Spleen (tissue), 11 donors: Measurements from ENCODE around the gene ZIC3. TPM values are rescaled to one million over a fixed set of nuclear protein-coding genes. Genes with fewer than 3 reads are reported as not detected.

Experiments
- DNase-seq: peaks from one replicate; pipeline ENCODE4 v3.0.0-alpha.2; 2020
- H3K27ac ChIP-seq, 8 donors: fragments of 200-600 bp; sonication (generic) in 7 of 8; 1 replicate in 4 of 8; 2 replicates in 4 of 8; pipeline versions ENCODE4 v1.5.0 to v1.8.0; 2016 to 2021; ENCODE audit warnings: inconsistent platforms in 4 of 8, mild to moderate bottlenecking in 4 of 8, moderate library complexity in 1 of 8
- H3K27me3 ChIP-seq, 7 donors: fragments of 200-600 bp; sonication (generic) in 6 of 7; replicated peaks in 1 of 7; 1 replicate in 4 of 7; 2 replicates in 3 of 7; pipeline versions ENCODE4 v1.5.0 to v1.8.0; 2016 to 2021; ENCODE audit warnings: inconsistent platforms in 3 of 7, mild to moderate bottlenecking in 1 of 7
- H3K36me3 ChIP-seq, 6 donors: fragments of 200-600 bp; sonication (generic) in 5 of 6; 1 replicate in 4 of 6; 2 replicates in 2 of 6; pipeline versions ENCODE4 v1.5.0 to v1.8.0; 2016 to 2021; ENCODE audit warnings: inconsistent platforms in 2 of 6
- H3K4me1 ChIP-seq, 6 donors: fragments of 200-600 bp; sonication (generic) in 5 of 6; 1 replicate in 3 of 6; 2 replicates in 3 of 6; pipeline versions ENCODE4 v1.5.0 to v1.8.0; 2016 to 2021; ENCODE audit warnings: inconsistent platforms in 3 of 6
- H3K4me3 ChIP-seq, 8 donors: fragments of 200-600 bp; sonication (generic) in 7 of 8; 1 replicate in 4 of 8; 2 replicates in 4 of 8; pipeline versions ENCODE4 v1.5.0 to v1.8.0; 2016 to 2021; ENCODE audit warnings: inconsistent platforms in 4 of 8, mild to moderate bottlenecking in 4 of 8, moderate library complexity in 2 of 8
- H3K9me3 ChIP-seq, 8 donors: fragments of 200-600 bp; sonication (generic) in 7 of 8; 1 replicate in 4 of 8; 2 replicates in 4 of 8; pipeline versions ENCODE4 v1.5.0 to v1.8.0; 2016 to 2021; ENCODE audit warnings: inconsistent platforms in 4 of 8
- POLR2A ChIP-seq, 3 donors: fragments of 450-650 bp; IDR thresholded peaks; one replicate each; pipeline ENCODE4 v1.5.1; 2017; ENCODE audit warnings: antibody characterized with exemption in 3 of 3, mild to moderate bottlenecking in 1 of 3
- POLR2AphosphoS5 ChIP-seq, 3 donors: sonication (generic); formaldehyde crosslinking; IDR thresholded peaks; one replicate each; pipeline ENCODE4 v1.5.1; 2017; ENCODE audit warnings: antibody characterized with exemption in 3 of 3
- WGBS, 5 donors: extraction: QIAGEN DNeasy Blood & Tissue Kit in 3 of 5; methylation state at CpG; one replicate each; pipeline versions ENCODE4 v1.1.5 to v1.1.7; 2013 to 2018; 5-methylcytosine and 5-hydroxymethylcytosine counted together
- intact Hi-C: fragments of 100-400 bp; cut with DNase I; formaldehyde crosslinking; loops from one replicate; pipeline ENCODE4 v1.15.0; 2023; ENCODE audit warnings: low total_unique reads
- polyA plus RNA-seq, 3 donors: library from polyadenylated mRNA; stranded (reverse); fragments of 200-250 nt; gene quantifications; one replicate each; pipeline ENCODE4 v1.2.1, GENCODE V29; 2013
- total RNA-seq, 7 donors: library from RNA; depleted of rRNA in 3 of 7; stranded (reverse); fragments of >200 nt in 3 of 7; fragmentation: NEBNext Ultra II Directional in 4 of 7; extraction: Animal tissue kit (Norgen Biotek cat#: 25700) in 4 of 7; gene quantifications; one replicate each; pipeline versions ENCODE4 v1.1.0 to v1.2.1, GENCODE V29; 2016 to 2021
- TF ChIP-seq, protein P1 (sequence below), 11 experiments: fragments of 200-600 bp in 7 of 11; fragments of 450-650 bp in 4 of 11; sonication (generic) in 4 of 11; IDR thresholded peaks in 8 of 11; conservative IDR thresholded peaks in 3 of 11; 1 replicate in 7 of 11; 2 replicates in 4 of 11; pipeline versions ENCODE4 v1.4.0 to v1.8.0; 2016 to 2021; ENCODE audit warnings: antibody characterized with exemption in 11 of 11, inconsistent platforms in 4 of 11, mild to moderate bottlenecking in 1 of 11
- donor health status: healthy with polysubstance abuse.
- donor health status: DM: no; HTN: no; CAD: no; lungs with moderate emphysema.
- donor health status: DM: no; HTN: no; CAD: no.
- donor health status: Bipolar disorder and iron deficiency.
- donor health status: healthy.
- donor health status: DM: no; HTN: no; CAD: no.
- donor health status: DM: yes; HTN: yes; CAD: no.

Gene ZIC3
- total and polyA plus RNA-seq, 10 donors: not detected

DNA sequence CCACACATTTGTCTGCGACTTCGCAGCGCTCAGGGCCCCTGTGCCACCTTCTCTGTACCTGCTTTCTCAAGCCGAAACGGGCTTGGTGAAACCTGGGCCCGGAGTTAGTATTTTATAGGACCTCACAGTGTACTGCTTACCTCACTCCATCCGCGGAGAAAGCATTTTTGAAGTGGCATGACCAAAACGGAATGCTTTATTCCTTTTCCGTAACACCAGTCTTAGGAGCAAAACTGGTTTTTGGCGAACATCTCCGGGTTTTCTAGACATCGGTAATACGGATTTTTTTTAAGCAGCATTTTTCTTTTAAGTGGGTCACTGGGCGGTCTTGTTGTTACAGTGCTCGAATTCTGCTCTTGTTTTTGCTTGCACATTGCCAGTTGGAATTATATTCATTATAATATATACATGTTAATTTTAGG is 3.6 kb downstream of the ZIC3 start:
- DNase-seq: no peak
- Histone ChIP-seq H3K27me3 (peaks cover 0 to 99% (median 80%) of the 10 kb centered on the region in 7 donors), H3K4me3 (no peak overlapping the region), H3K4me1 (peaks cover 0 to 29% (median 8%) of the 10 kb centered on the region in 6 donors), H3K36me3 (no peaks in the 10 kb centered on the region), H3K27ac (no peak overlapping the region), H3K9me3 (no peaks in the 10 kb centered on the region)
- 4 to 22% (median 15%) methylated on average over 15 to 16 of the region's 16 CpGs for WGBS, 5 donors
- TF ChIP-seq, protein P1, sequence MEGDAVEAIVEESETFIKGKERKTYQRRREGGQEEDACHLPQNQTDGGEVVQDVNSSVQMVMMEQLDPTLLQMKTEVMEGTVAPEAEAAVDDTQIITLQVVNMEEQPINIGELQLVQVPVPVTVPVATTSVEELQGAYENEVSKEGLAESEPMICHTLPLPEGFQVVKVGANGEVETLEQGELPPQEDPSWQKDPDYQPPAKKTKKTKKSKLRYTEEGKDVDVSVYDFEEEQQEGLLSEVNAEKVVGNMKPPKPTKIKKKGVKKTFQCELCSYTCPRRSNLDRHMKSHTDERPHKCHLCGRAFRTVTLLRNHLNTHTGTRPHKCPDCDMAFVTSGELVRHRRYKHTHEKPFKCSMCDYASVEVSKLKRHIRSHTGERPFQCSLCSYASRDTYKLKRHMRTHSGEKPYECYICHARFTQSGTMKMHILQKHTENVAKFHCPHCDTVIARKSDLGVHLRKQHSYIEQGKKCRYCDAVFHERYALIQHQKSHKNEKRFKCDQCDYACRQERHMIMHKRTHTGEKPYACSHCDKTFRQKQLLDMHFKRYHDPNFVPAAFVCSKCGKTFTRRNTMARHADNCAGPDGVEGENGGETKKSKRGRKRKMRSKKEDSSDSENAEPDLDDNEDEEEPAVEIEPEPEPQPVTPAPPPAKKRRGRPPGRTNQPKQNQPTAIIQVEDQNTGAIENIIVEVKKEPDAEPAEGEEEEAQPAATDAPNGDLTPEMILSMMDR (IDR thresholded peaks at IDR 0.05 in 8 of 11, conservative IDR thresholded peaks at IDR 0.05 in 3 of 11): no peak
- TF ChIP-seq POLR2A (IDR thresholded peaks at IDR 0.05) (no peak), POLR2AphosphoS5 (IDR thresholded peaks at IDR 0.05) (no peak)
- intact Hi-C loops: no loop called here

DNA sequence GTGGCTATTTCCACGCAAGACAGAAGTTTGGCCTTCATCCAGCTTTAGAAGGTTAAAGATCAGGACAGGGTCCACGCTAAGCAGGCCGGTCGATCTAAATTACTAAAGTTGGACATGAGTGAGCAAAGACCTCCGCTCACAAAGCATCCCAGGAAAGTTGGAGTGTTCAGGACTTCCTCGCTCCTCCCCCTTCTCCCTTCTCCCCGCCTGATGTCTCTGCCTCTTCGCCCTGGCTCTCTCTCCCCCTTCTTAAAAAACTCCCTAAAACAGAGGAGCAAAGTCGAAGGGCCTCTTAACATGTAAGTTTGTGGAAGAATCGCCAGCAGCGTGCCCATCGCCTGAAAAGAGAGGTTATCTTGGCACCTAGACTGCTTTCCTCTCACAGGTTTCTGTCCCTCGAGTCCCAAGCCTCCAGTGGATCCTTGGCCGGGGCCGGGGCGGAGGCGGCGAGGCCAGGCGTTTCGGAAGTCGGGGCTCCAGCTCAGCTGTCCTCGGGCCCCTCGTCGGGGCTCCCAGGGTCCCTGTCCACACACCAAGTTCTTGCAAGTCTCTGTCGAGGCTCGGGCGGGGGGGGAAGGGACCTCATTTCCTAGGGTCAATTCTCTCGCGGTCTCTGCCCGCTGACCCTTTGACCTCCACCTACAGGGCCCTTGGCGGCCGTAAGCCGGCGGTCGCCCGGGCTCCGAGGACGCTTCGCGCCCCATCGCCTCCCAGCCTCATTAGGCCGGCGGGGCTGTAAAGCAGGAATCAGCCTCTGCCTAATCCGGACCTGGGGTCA is 7.6 kb downstream of the ZIC3 start:
- no peak overlapping the region for H3K27ac ChIP-seq
- intact Hi-C loops: no loop called here
- no peaks in the 10 kb centered on the region for H3K36me3 ChIP-seq
- 17 to 28% (median 20%) methylated on average over 14 to 44 of the region's 44 CpGs for whole genome bisulfite sequencing, 5 donors
- peaks cover 0 to 4% (median 0%) of the 10 kb centered on the region in 6 donors for H3K4me1 ChIP-seq
- no peak for DNase-seq
- no peak for TF ChIP-seq POLR2AphosphoS5 (IDR thresholded peaks at IDR 0.05)
- TF ChIP-seq POLR2A (IDR thresholded peaks at IDR 0.05): no peak
- TF ChIP-seq, protein P1 (IDR thresholded peaks at IDR 0.05 in 8 of 11, conservative IDR thresholded peaks at IDR 0.05 in 3 of 11): no peak
- H3K9me3 ChIP-seq: no peaks in the 10 kb centered on the region
- H3K4me3 ChIP-seq: peak overlapping the region in 1 of 8 donors; percentile 17
- H3K27me3 ChIP-seq: peaks cover 0 to 87% (median 54%) of the 10 kb centered on the region in 7 donors

DNA sequence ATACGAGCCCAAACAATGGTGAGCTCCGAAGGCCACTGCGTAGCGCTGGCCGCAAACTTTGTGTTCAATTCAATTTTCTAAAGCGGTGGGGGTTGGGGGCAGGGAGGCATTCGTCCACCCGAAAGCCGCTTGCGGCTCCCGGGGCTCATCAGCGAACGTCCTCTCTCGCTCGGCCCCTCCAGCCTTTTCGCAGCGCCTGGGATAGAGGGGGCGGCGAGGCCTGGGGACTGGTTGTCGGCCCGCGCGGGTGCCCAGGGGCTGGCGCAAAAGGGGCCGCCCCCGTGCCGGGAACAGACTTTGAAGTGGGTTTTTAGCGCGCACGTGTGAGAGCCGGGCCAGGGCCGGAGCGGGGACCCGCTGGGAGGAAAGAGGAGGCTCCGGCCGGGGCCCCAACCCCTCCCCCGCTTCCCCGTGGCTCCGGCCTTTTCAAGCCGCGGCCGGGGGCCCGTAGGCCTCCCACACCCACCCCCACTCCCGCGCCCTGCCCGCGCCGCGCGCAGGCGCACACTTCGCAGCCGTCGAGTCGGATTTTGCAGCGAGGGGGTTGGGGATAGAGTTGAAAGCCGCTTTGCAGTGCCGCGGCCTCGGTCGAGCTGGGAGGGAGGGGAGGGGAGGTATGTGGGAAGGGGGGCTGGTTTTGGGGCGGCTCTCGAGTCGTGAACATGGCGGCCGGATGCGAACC is 8.3 kb downstream of the ZIC3 start:
- intact Hi-C loops: no loop called here
- Histone ChIP-seq H3K27me3 (peaks cover 0 to 85% (median 47%) of the 10 kb centered on the region in 7 donors), H3K36me3 (no peaks in the 10 kb centered on the region), H3K4me1 (peaks cover 0 to 2% (median 0%) of the 10 kb centered on the region in 6 donors), H3K27ac (no peak overlapping the region), H3K4me3 (peak overlapping the region in 2 of 8 donors; percentile 1 to 17), H3K9me3 (no peaks in the 10 kb centered on the region)
- WGBS, 5 donors: 3 to 35% (median 9%) methylated on average over 22 to 67 of the region's 67 CpGs
- DNase-seq: no peak
- TF ChIP-seq, protein P1 (IDR thresholded peaks at IDR 0.05 in 8 of 11, conservative IDR thresholded peaks at IDR 0.05 in 3 of 11): no peak
- TF ChIP-seq POLR2A (IDR thresholded peaks at IDR 0.05) (no peak), POLR2AphosphoS5 (IDR thresholded peaks at IDR 0.05) (no peak)

DNA sequence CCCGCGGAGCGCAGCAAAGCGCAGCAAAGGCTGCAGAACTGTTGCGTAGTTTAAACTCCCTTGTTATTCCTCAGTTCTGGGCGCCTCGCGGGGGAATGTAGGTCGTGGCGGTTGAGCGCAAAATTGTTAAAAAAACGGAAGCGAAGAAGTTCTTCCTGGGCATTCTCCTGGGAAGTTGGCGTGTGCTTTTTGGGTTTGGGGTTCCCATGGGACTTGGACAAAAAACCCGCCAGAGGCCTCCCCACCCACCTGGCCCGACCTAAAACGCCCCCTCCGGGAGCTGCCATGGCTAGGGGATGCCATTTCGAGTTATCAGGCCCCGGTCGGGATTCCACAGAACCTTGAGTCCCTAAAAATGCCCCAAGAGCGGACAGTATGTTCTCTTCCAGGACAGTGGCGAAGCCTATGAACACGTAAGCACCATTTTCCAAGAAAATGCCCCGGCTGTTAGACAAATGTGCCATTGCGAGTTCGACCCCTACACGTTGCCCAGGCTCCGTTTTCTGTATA is 8.9 kb downstream of the ZIC3 start:
- DNase-seq: no peak
- Histone ChIP-seq H3K36me3 (no peaks in the 10 kb centered on the region), H3K9me3 (no peaks in the 10 kb centered on the region), H3K27me3 (peaks cover 0 to 79% (median 41%) of the 10 kb centered on the region in 7 donors), H3K27ac (no peak overlapping the region), H3K4me3 (peak overlapping the region in 2 of 8 donors; percentile 1 to 17), H3K4me1 (no peaks in the 10 kb centered on the region)
- intact Hi-C loops: no loop called here
- TF ChIP-seq POLR2A (IDR thresholded peaks at IDR 0.05): no peak
- TF ChIP-seq POLR2AphosphoS5 (IDR thresholded peaks at IDR 0.05): no peak
- TF ChIP-seq, protein P1 (IDR thresholded peaks at IDR 0.05 in 8 of 11, conservative IDR thresholded peaks at IDR 0.05 in 3 of 11): no peak
- 10 to 40% (median 12%) methylated on average over 9 to 29 of the region's 29 CpGs for WGBS, 5 donors
